ENCODE results near the gene RABGAP1L. TPM values are rescaled to one million over a fixed set of nuclear protein-coding genes. Genes with fewer than 3 reads are reported as not detected.
"Not testable (repeated sequence)": the region's sequence is repeated elsewhere in the genome, so short reads cannot be mapped to it uniquely, and the experiment has no call there.

Gene RABGAP1L
- total RNA-seq, 2 experiments from 2014 or later: 38.2 to 44.2 TPM

DNA sequence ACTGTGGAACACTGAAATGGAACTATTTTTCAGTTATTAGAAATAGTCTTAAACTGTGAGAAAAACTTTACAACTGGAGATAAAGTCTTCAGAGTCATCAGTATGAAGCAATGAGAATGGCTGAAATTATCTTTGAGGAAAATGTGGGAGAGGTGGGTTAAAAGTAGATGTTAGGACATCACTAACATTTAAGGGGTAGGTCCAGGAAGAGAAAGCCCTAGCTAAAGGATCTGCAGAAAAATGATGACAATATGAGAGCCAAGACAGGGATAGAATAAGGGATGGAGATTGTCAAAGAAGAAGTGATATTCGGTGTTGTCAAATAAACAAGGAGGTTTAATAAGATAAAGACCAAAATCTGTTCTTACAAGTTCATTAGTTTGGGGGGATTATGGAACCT is 165.2 kb downstream of the RABGAP1L start:
- Mint-ChIP-seq H3K4me1 (ENCODE audit: low read depth) (peaks cover 17% of the 10 kb centered on the region), H3K36me3 (ENCODE audit: low read depth) (peaks cover 55% of the 10 kb centered on the region), H3K4me3 (no peak overlapping the region), H3K27ac (peak overlapping the region; percentile 46), H3K27me3 (ENCODE audit: low read depth) (no peaks in the 10 kb centered on the region), H3K9me3 (ENCODE audit: insufficient read depth) (peaks cover 55% of the 10 kb centered on the region)
- CTCF ChIA-PET: no interaction called here
- POLR2A ChIA-PET: no interaction called here
- DNase-seq (no peak), ATAC-seq (no peak)

DNA sequence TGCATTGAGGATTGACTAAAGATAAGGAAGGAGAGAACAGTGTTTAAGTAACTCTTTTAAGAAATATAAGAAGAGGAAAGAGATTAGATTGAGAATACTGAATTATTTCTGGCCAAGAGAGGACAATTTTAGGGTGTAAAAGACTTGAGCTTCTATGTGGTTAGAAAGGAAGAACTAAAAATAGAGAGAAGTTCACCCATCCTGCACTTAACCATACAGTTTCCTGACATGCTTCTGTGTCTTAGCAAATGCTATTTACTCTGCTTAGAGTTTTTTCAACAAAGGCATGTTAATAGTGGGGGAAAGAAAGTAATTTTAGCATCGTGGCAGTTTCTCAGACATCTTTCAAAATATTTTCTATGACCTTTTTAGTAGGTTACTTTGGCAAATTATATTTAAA is 165.6 kb downstream of the RABGAP1L start:
- H3K9me3 Mint-ChIP-seq (ENCODE audit: insufficient read depth): peaks cover 55% of the 10 kb centered on the region
- H3K27ac Mint-ChIP-seq: peak overlapping the region; percentile 18
- CTCF ChIA-PET: no interaction called here
- H3K4me1 Mint-ChIP-seq (ENCODE audit: low read depth): peaks cover 17% of the 10 kb centered on the region
- ATAC-seq (no peak), DNase-seq (no peak)
- no peaks in the 10 kb centered on the region for H3K27me3 Mint-ChIP-seq (ENCODE audit: low read depth)
- POLR2A ChIA-PET: no interaction called here
- no peak overlapping the region for H3K4me3 Mint-ChIP-seq
- H3K36me3 Mint-ChIP-seq (ENCODE audit: low read depth): peaks cover 51% of the 10 kb centered on the region

DNA sequence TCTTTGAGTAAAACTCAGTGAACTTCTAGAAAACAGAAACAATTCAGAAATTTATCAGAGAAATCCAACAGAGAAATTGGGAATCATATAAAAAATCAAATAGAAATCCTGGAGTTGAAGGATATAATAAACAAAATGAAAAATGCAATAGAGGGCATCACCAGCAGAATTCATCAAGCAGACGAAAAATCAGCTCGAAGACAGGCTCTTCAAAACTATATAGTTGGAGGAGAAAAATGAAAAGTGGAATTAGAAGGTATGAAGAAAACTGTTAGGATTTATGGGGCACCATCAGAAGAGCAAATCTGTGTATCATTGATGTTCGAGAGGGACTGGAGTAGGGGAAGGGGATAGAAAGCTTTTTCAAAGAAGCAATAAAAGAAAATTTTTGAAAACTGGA is 167.0 kb downstream of the RABGAP1L start:
- H3K4me1 Mint-ChIP-seq (ENCODE audit: low read depth): peaks cover 17% of the 10 kb centered on the region
- H3K4me3 Mint-ChIP-seq: no peak overlapping the region
- H3K36me3 Mint-ChIP-seq (ENCODE audit: low read depth): peaks cover 38% of the 10 kb centered on the region
- DNase-seq (no peak), ATAC-seq (no peak)
- ChIA-PET CTCF (no interaction called here), POLR2A (no interaction called here)
- H3K27ac Mint-ChIP-seq: no peak overlapping the region
- no peaks in the 10 kb centered on the region for H3K27me3 Mint-ChIP-seq (ENCODE audit: low read depth)
- H3K9me3 Mint-ChIP-seq (ENCODE audit: insufficient read depth): peaks cover 45% of the 10 kb centered on the region

DNA sequence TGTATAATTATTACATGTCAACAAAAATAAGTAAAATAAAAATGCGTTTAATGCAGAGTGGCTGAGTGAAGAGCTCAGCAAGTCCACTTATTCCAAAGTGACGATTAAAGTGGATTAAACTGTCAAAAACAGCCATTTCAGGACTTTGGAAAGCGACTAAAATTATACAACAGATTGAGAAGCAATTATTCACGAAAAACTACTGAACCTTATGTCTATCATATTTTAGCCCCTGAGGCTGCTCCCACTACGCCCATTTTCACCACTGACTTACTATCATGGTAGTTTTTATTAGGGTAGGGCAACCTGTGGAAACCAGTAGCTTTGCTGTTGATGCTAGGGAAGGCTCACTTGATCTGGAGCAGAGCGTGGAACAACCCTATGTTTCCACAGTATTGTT is 174.1 kb downstream of the RABGAP1L start:
- Mint-ChIP-seq H3K4me1 (ENCODE audit: low read depth) (no peaks in the 10 kb centered on the region), H3K27ac (no peak overlapping the region), H3K36me3 (ENCODE audit: low read depth) (peaks cover 2% of the 10 kb centered on the region), H3K27me3 (ENCODE audit: low read depth) (no peaks in the 10 kb centered on the region), H3K9me3 (ENCODE audit: insufficient read depth) (no peaks in the 10 kb centered on the region), H3K4me3 (no peak overlapping the region)
- ChIA-PET POLR2A (no interaction called here), CTCF (no interaction called here)
- no peak for ATAC-seq
- no peak for DNase-seq

DNA sequence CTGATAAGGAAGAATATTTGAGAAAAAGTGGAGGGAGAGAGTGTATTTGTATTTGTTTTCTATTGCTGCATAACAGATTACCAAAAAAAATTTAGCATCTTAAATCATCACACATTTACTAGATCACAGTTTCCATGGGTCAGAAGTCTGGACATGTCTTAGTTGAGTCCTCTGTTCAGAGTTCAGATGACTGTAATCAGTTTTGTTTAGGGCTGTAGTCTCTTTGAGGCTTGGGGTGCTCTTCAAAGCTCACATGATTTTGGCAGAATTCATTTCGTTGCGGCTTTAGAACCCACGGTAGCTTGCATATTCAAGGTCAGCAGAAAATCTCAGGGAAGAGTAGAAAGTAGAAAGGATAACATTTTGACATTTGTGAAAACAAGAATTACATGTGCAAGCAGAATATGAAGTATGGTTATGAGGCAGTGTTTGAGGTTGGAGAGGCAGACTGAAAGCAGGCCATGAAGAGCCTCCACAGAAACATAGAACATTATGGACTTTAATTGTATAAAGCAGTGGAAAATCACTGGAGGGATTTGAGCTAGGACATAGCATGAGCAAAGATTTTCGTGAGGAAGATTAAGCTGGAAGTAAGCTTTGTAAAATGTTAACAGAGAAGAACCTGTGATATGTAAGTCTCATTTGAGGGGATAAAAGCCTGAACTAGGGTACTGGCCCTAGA is 177.8 kb downstream of the RABGAP1L start:
- H3K4me3 Mint-ChIP-seq: no peak overlapping the region

DNA sequence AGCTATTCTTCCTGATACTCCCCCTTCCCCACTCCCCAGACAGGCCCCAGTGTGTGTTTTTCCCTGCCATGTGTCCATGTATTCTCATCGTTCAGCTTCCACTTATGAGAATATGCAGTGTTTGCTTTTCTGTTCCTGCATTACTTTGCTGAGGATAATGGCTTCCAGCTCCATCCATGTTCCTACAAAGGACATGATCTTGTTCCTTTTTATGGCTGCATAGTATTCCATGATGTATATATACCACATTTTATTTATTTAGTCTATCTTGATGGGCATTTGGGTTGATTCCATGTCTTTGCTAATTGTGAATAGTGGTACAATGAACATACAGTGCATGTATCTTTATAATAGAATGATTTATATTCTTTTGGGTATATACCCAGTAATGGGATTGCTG is 181.1 kb downstream of the RABGAP1L start:
- POLR2A ChIA-PET: interaction anchor here (0.6 kb wide), 1 partner anchor 683 kb away, joined by 3 read pairs; the partner anchor contains the start of gene MRPS14
- H3K27me3 Mint-ChIP-seq (ENCODE audit: low read depth); CTCF ChIA-PET; H3K27ac Mint-ChIP-seq; DNase-seq; ATAC-seq; H3K9me3 Mint-ChIP-seq (ENCODE audit: insufficient read depth); H3K4me3 Mint-ChIP-seq; H3K4me1 Mint-ChIP-seq (ENCODE audit: low read depth); H3K36me3 Mint-ChIP-seq (ENCODE audit: low read depth): not testable (repeated sequence)

More for the DNA sequence above, 177.8 kb downstream of the RABGAP1L start:
- peaks cover 5% of the 10 kb centered on the region for H3K36me3 Mint-ChIP-seq (ENCODE audit: low read depth)
- CTCF ChIA-PET: no interaction called here
- H3K4me1 Mint-ChIP-seq (ENCODE audit: low read depth): no peaks in the 10 kb centered on the region
- ATAC-seq: no peak
- no peaks in the 10 kb centered on the region for H3K27me3 Mint-ChIP-seq (ENCODE audit: low read depth)
- H3K27ac Mint-ChIP-seq: no peak overlapping the region
- DNase-seq: no peak
- H3K9me3 Mint-ChIP-seq (ENCODE audit: insufficient read depth): no peaks in the 10 kb centered on the region
- POLR2A ChIA-PET: no interaction called here

DNA sequence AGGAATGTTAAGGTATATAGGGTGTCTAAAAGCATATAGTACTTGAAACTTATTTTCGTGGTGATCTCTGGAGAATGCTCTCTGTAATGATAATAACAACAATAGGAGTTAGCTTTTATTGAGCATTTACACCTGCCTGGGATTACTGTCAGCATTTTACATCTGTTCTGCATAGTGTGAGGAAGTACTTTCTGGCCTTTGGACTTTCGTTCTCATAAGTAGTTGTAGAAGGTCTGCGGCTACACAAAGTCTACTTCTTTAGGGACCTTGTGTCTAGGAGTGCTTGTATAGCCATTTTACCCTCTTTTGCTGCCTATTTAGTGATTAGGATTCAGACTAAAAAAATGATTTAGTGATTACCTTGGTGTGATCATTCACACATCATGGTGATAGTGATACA is 184.8 kb downstream of the RABGAP1L start:
- no peak for DNase-seq
- Mint-ChIP-seq H3K36me3 (ENCODE audit: low read depth) (peaks cover 4% of the 10 kb centered on the region), H3K27ac (no peak overlapping the region), H3K4me1 (ENCODE audit: low read depth) (no peaks in the 10 kb centered on the region), H3K4me3 (no peak overlapping the region), H3K27me3 (ENCODE audit: low read depth) (no peaks in the 10 kb centered on the region), H3K9me3 (ENCODE audit: insufficient read depth) (peaks cover 9% of the 10 kb centered on the region)
- CTCF ChIA-PET: no interaction called here
- POLR2A ChIA-PET: no interaction called here
- ATAC-seq: no peak

GRCh38 chr1:174352117-174352516 is 192.8 kb downstream of the RABGAP1L start:
- POLR2A ChIA-PET: no interaction called here
- Mint-ChIP-seq H3K36me3 (ENCODE audit: low read depth) (peaks cover 10% of the 10 kb centered on the region), H3K4me3 (no peak overlapping the region), H3K9me3 (ENCODE audit: insufficient read depth) (peaks cover 4% of the 10 kb centered on the region), H3K27me3 (ENCODE audit: low read depth) (no peaks in the 10 kb centered on the region), H3K4me1 (ENCODE audit: low read depth) (no peaks in the 10 kb centered on the region), H3K27ac (no peak overlapping the region)
- no peak for DNase-seq
- CTCF ChIA-PET: no interaction called here
- no peak for ATAC-seq

- Mint-ChIP-seq H3K4me3 (no peak overlapping the region), H3K27me3 (ENCODE audit: low read depth) (no peaks in the 10 kb centered on the region), H3K9me3 (ENCODE audit: insufficient read depth) (no peaks in the 10 kb centered on the region), H3K4me1 (ENCODE audit: low read depth) (no peaks in the 10 kb centered on the region), H3K27ac (no peak overlapping the region), H3K36me3 (ENCODE audit: low read depth) (peaks cover 8% of the 10 kb centered on the region)
- ATAC-seq: no peak
- ChIA-PET POLR2A (no interaction called here), CTCF (no interaction called here)
- DNase-seq: no peak
Measured at GRCh38 chr1:174352883-174353608, 193.7 kb downstream of the RABGAP1L start.

GRCh38 chr1:174358344-174358743 is 199.0 kb downstream of the RABGAP1L start:
- H3K4me3 Mint-ChIP-seq: no peak overlapping the region

GRCh38 chr1:174358786-174359453 is 199.6 kb downstream of the RABGAP1L start:
- H3K36me3 Mint-ChIP-seq (ENCODE audit: low read depth): no peaks in the 10 kb centered on the region
- ATAC-seq (no peak), DNase-seq (no peak)
- H3K27ac Mint-ChIP-seq: no peak overlapping the region
- H3K9me3 Mint-ChIP-seq (ENCODE audit: insufficient read depth): no peaks in the 10 kb centered on the region
- ChIA-PET CTCF (no interaction called here), POLR2A (no interaction called here)
- H3K27me3 Mint-ChIP-seq (ENCODE audit: low read depth): no peaks in the 10 kb centered on the region
- H3K4me3 Mint-ChIP-seq: no peak overlapping the region
- no peaks in the 10 kb centered on the region for H3K4me1 Mint-ChIP-seq (ENCODE audit: low read depth)

More at GRCh38 chr1:174358344-174358743, 199.0 kb downstream of the RABGAP1L start:
- POLR2A ChIA-PET: no interaction called here
- Mint-ChIP-seq H3K27ac (no peak overlapping the region), H3K4me1 (ENCODE audit: low read depth) (no peaks in the 10 kb centered on the region), H3K36me3 (ENCODE audit: low read depth) (peaks cover 2% of the 10 kb centered on the region), H3K27me3 (ENCODE audit: low read depth) (no peaks in the 10 kb centered on the region), H3K9me3 (ENCODE audit: insufficient read depth) (no peaks in the 10 kb centered on the region)
- CTCF ChIA-PET: no interaction called here
- ATAC-seq (no peak), DNase-seq (no peak)

GRCh38 chr1:174359454-174359805 is 200.1 kb downstream of the RABGAP1L start:
- H3K27me3 Mint-ChIP-seq (ENCODE audit: low read depth): no peaks in the 10 kb centered on the region
- POLR2A ChIA-PET: no interaction called here
- CTCF ChIA-PET: no interaction called here
- DNase-seq (no peak), ATAC-seq (no peak)
- no peak overlapping the region for H3K27ac Mint-ChIP-seq
- no peaks in the 10 kb centered on the region for H3K9me3 Mint-ChIP-seq (ENCODE audit: insufficient read depth)
- no peaks in the 10 kb centered on the region for H3K4me1 Mint-ChIP-seq (ENCODE audit: low read depth)
- no peaks in the 10 kb centered on the region for H3K36me3 Mint-ChIP-seq (ENCODE audit: low read depth)
- no peak overlapping the region for H3K4me3 Mint-ChIP-seq

Measured in activated CD8-positive, alpha-beta T cell treated with anti-CD3 and anti-CD28 coated beads, Interleukin-2, amount 10 ng/mL, durations not matched to agents 7 days and 5 days (primary cell).